T-helper 2 cell (primary cell): Measurements from ENCODE around the gene ADNP.

Experiments used
- DNase-seq, 5 experiments: peaks; one replicate each; pipeline versions ENCODE4 v3.0.0 to v3.0.0-alpha.2; 2012 to 2022

The ADNP gene

GRCh38 chr20:50932016-50932485 lies 814 bp upstream of the ADNP start:
- no peak for DNase-seq

- peak in 1 of 5 experiments; percentile 57 for DNase-seq
These were observed 296 bp downstream of the ADNP start for GRCh38 chr20:50930976-50931305.

GRCh38 chr20:50930139-50930975 lies 880 bp downstream of the ADNP start:
- DNase-seq = peak in 1 of 5 experiments; percentile 52

- DNase-seq = peak; percentile 57 to 98 (median 86)
These were observed 1.7 kb downstream of the ADNP start for GRCh38 chr20:50929299-50930138.

GRCh38 chr20:50928469-50928868 lies 2.8 kb downstream of the ADNP start:
- peak in 1 of 5 experiments; percentile 43 for DNase-seq

GRCh38 chr20:50926530-50926929 lies 4.7 kb downstream of the ADNP start:
- DNase-seq = no peak

GRCh38 chr20:50924261-50924920 lies 6.8 kb downstream of the ADNP start:
- no peak for DNase-seq

- DNase-seq = no peak
These were observed 9.3 kb downstream of the ADNP start for GRCh38 chr20:50921803-50922501.

GRCh38 chr20:50920997-50921396 lies 10.2 kb downstream of the ADNP start:
- peak in 1 of 5 experiments; percentile 45 for DNase-seq

- DNase-seq = no peak
These were observed 11.7 kb downstream of the ADNP start for GRCh38 chr20:50919567-50919966.

GRCh38 chr20:50918403-50918802 lies 12.8 kb downstream of the ADNP start:
- DNase-seq = no peak

- DNase-seq = no peak
These were observed 14.3 kb downstream of the ADNP start for GRCh38 chr20:50916934-50917333.

GRCh38 chr20:50916257-50916656 lies 15.0 kb downstream of the ADNP start:
- DNase-seq = no peak

- DNase-seq = no peak
These were observed 15.8 kb downstream of the ADNP start for GRCh38 chr20:50915424-50915823.

GRCh38 chr20:50913690-50914375 lies 17.4 kb downstream of the ADNP start:
- DNase-seq = peak in 1 of 5 experiments; percentile 51

GRCh38 chr20:50911716-50912115 lies 19.5 kb downstream of the ADNP start:
- no peak for DNase-seq

GRCh38 chr20:50911030-50911429 lies 20.2 kb downstream of the ADNP start:
- DNase-seq = no peak

GRCh38 chr20:50909413-50909812 lies 21.8 kb downstream of the ADNP start:
- no peak for DNase-seq

- no peak for DNase-seq
These were observed 27.1 kb downstream of the ADNP start for GRCh38 chr20:50904067-50904570.

GRCh38 chr20:50903353-50904051 lies 27.7 kb downstream of the ADNP start:
- no peak for DNase-seq

- DNase-seq = no peak
These were observed 29.9 kb downstream of the ADNP start for GRCh38 chr20:50901301-50901700.
